NOMO-1 (cell line): ENCODE measurements around the gene PAQR4.

ENCODE experiments used
- DNase-seq, 2 experiments: peaks; one replicate each; lab custom pipeline; 2025; ENCODE audit not compliant: unreplicated experiment in 2 of 2; lab: John Stamatoyannopoulos, UW

PAQR4 gene

DNA sequence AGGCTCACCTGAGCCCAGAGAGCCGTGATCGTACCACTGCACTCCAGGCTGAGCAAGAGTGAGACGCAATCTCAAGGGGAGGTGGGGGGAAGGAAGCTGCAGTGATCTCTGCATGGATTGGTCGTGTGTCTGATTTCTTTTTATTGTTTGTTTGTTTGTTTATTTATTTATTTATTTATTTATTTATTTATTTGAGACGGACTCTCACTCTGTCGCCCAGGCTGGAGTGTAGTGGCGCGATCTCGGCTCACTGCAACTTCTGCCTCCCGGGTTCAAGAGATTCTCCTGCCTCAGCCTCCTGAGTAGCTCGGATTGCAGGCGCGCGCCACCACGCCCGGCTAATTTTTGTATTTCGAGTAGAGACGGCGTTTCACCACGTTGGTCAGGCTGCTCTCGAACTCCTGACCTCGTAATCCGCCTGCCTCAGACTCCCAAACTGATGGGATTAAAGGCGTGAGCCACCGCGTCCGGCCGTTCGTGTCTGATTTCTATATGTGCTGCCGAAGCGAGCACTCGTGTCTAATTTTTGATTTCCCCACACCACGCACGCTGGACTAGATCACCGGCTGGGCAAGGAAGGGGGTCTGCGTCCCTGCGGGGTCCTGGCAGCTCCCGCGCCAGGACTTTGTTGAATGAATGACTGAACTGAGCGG, 50.6 kb downstream of the PAQR4 start:
- DNase-seq: no peak

DNA sequence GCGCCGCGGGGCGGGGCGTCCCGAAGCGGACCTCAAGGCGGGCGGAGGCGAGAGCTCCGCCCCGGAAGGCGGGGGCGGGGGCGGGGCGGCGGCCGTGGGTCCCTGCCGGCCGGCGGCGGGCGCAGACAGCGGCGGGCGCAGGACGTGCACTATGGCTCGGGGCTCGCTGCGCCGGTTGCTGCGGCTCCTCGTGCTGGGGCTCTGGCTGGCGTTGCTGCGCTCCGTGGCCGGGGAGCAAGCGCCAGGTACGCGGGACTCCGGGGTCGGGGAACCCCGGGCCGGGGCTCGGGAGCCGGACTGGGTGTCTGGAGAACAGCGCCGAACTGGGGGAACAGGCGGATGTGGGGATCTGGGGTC, 51.1 kb downstream of the PAQR4 start, which contains the start of gene TNFRSF12A:
TSS of gene TNFRSF12A (plus strand) at position 122 of the 357 bp plus-strand sequence. CDS start at position 152, 30 bp downstream.
- DNase-seq: peak; percentile 66 to 87

DNA sequence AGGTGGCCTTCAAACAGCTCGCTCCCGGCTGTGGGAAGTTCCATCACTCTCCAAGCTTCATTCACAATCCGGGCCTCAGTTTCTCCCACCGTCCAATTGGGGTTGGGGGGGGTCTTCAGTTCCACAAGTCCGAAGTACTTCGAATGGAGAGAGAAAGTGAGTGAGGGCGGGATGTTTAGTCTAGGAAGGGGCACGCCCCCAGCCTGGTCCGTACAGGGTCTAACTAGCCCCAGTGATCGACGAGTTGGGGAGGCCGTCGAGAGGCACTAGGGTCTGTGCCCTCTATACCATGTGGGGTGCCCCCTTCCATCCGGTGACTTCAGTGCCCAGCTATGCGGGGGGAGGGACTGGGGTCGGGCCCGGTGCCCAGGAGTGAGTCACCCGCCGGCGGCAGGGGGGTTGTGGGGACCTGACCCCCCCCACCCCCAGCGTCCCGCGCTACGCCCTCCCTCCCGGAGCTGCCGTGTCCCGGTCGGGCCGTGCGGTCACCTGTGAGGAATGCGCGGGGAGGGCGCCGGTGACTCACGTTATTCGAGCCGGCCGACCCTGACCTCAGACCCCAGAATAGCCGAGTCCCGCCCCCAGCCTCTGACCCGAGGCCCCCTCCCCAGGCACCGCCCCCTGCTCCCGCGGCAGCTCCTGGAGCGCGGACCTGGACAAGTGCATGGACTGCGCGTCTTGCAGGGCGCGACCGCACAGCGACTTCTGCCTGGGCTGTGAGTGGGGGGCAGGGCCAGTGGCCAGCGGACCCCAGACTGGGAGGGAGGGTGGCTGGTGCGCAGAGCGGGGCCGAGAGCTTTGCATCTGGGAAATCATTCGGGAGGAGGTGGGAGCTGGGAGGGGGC, 51.7 kb downstream of the PAQR4 start:
- DNase-seq: peak in 1 of 2 experiments; percentile 37

DNA sequence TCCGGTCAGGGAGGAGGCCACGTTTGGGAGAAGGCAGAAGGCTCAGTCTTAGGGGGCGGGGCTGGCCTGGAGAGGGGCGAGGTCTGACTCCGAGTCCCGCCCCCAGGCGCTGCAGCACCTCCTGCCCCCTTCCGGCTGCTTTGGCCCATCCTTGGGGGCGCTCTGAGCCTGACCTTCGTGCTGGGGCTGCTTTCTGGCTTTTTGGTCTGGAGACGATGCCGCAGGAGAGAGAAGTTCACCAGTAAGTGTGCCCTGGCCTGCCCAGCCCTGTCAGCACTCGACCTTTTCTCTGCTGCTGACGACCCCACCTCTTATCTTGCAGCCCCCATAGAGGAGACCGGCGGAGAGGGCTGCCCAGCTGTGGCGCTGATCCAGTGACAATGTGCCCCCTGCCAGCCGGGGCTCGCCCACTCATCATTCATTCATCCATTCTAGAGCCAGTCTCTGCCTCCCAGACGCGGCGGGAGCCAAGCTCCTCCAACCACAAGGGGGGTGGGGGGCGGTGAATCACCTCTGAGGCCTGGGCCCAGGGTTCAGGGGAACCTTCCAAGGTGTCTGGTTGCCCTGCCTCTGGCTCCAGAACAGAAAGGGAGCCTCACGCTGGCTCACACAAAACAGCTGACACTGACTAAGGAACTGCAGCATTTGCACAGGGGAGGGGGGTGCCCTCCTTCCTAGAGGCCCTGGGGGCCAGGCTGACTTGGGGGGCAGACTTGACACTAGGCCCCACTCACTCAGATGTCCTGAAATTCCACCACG, 52.5 kb downstream of the PAQR4 start:
- peak; percentile 74 to 91 for DNase-seq

- peak; percentile 34 to 59 for DNase-seq
Measured at GRCh38 chr16:3022208-3022683, 53.1 kb downstream of the PAQR4 start.

GRCh38 chr16:3022684-3023414, 53.7 kb downstream of the PAQR4 start:
- no peak for DNase-seq
